OCI-LY3 (cell line): ENCODE data around the gene OPRL1.

Experiments
- H2AFZ ChIP-seq: fragments of 200-600, 300-600 bp; shearing (Covaris generic); 2 replicates; pipeline ENCODE4 v1.6.0; 2014; ENCODE audit warnings: antibody characterized with exemption, low read depth, low read length
- H3K27ac ChIP-seq: fragments of 200-600, 300-600 bp; sonication (generic); 2 replicates; pipeline ENCODE4 v1.5.1; 2014; ENCODE audit warnings: mild to moderate bottlenecking, low read length, moderate library complexity, mixed read lengths
- H3K27me3 ChIP-seq: fragments of 200-600, 300-600 bp; sonication (generic); 2 replicates; pipeline ENCODE4 v1.6.1; 2014; ENCODE audit warnings: low read depth, low read length, mixed read lengths
- H3K36me3 ChIP-seq: fragments of 200-600, 300-600 bp; sonication (generic); replicated peaks from 2 replicates; pipeline ENCODE3; 2014; ENCODE audit warnings: low read depth, low read length, mixed read lengths
- H3K4me1 ChIP-seq: fragments of 300-600, 200-600 bp; sonication (generic); 2 replicates; pipeline ENCODE4 v1.6.1; 2014; ENCODE audit warnings: low read length, mixed read lengths
- H3K4me2 ChIP-seq: fragments of 200-600, 300-600 bp; sonication (generic); 2 replicates; pipeline ENCODE4 v1.6.1; 2014; ENCODE audit warnings: low read length, mixed read lengths
- H3K4me3 ChIP-seq: fragments of 300-600, 200-600 bp; sonication (generic); 2 replicates; pipeline ENCODE4 v1.5.1; 2014; ENCODE audit warnings: antibody characterized with exemption, mild to moderate bottlenecking, low read length, moderate library complexity
- H3K79me2 ChIP-seq: fragments of 300-600, 200-600 bp; shearing (Covaris generic); 2 replicates; pipeline ENCODE4 v1.6.1; 2014; ENCODE audit warnings: mild to moderate bottlenecking, low read length, mixed read lengths
- H3K9ac ChIP-seq: fragments of 300-600, 200-600 bp; shearing (Covaris generic); 2 replicates; pipeline ENCODE4 v1.6.0; 2014; ENCODE audit warnings: mild to moderate bottlenecking, low read length, moderate library complexity
- H3K9me3 ChIP-seq: fragments of 200-600, 300-600 bp; shearing (Covaris generic); 2 replicates; pipeline ENCODE4 v1.6.1; 2014; ENCODE audit warnings: low read length, mixed read lengths; ENCODE audit not compliant: insufficient read depth
- H4K20me1 ChIP-seq: fragments of 200-600, 300-600 bp; sonication (generic); 2 replicates; pipeline ENCODE4 v1.6.1; 2016; ENCODE audit warnings: low read length, mixed read lengths; ENCODE audit not compliant: insufficient read depth
- CTCF ChIP-seq: fragments of 200-600, 300-600 bp; sonication (generic); IDR thresholded peaks from 2 replicates; pipeline ENCODE4 v1.5.1; 2014; ENCODE audit warnings: antibody characterized with exemption, low read length, low read depth
- EZH2phosphoT487 ChIP-seq: fragments of 200-600 bp; shearing (Covaris generic); IDR thresholded peaks from 2 replicates; pipeline ENCODE4 v1.6.1; 2018; ENCODE audit warnings: antibody characterized with exemption, mixed run types, low read depth

Gene OPRL1

GRCh38 chr20:64043768-64044167 is 36.1 kb upstream of the OPRL1 start:
- Histone ChIP-seq H3K4me3 (no peak overlapping the region), H3K27ac (no peak overlapping the region), H3K9me3 (no peaks in the 10 kb centered on the region), H3K27me3 (peaks cover 7% of the 10 kb centered on the region), H3K36me3 (no peaks in the 10 kb centered on the region), H2AFZ (no peak overlapping the region), H3K4me1 (peaks cover 27% of the 10 kb centered on the region), H3K9ac (no peak overlapping the region), H4K20me1 (no peaks in the 10 kb centered on the region), H3K79me2 (no peaks in the 10 kb centered on the region), H3K4me2 (no peak overlapping the region)
- no peak for TF ChIP-seq EZH2phosphoT487
- TF ChIP-seq CTCF, result no peak

GRCh38 chr20:64044484-64045247 is 35.2 kb upstream of the OPRL1 start:
- Histone ChIP-seq H4K20me1 (no peaks in the 10 kb centered on the region), H3K9me3 (no peaks in the 10 kb centered on the region), H3K27ac (no peak overlapping the region), H3K4me1 (peaks cover 22% of the 10 kb centered on the region), H3K79me2 (no peaks in the 10 kb centered on the region), H3K36me3 (no peaks in the 10 kb centered on the region), H3K4me3 (no peak overlapping the region), H2AFZ (no peak overlapping the region), H3K9ac (no peak overlapping the region), H3K4me2 (no peak overlapping the region), H3K27me3 (peaks cover 7% of the 10 kb centered on the region)
- TF ChIP-seq EZH2phosphoT487 (no peak), CTCF (no peak)

- Histone ChIP-seq H3K27ac (no peak overlapping the region), H4K20me1 (no peaks in the 10 kb centered on the region), H2AFZ (no peak overlapping the region), H3K27me3 (peaks cover 7% of the 10 kb centered on the region), H3K79me2 (no peaks in the 10 kb centered on the region), H3K4me3 (no peak overlapping the region), H3K9me3 (no peaks in the 10 kb centered on the region), H3K4me1 (peaks cover 14% of the 10 kb centered on the region), H3K9ac (no peak overlapping the region), H3K36me3 (no peaks in the 10 kb centered on the region), H3K4me2 (no peak overlapping the region)
- TF ChIP-seq CTCF (no peak), EZH2phosphoT487 (no peak)
These were observed 34.4 kb upstream of the OPRL1 start for GRCh38 chr20:64045346-64046011.

GRCh38 chr20:64047046-64047389 is 32.9 kb upstream of the OPRL1 start:
- H3K4me2 ChIP-seq, result no peak overlapping the region
- no peaks in the 10 kb centered on the region for H3K79me2 ChIP-seq
- no peak overlapping the region for H2AFZ ChIP-seq
- no peaks in the 10 kb centered on the region for H3K36me3 ChIP-seq
- no peak overlapping the region for H3K27ac ChIP-seq
- H3K4me1 ChIP-seq, result no peaks in the 10 kb centered on the region
- peaks cover 7% of the 10 kb centered on the region for H3K27me3 ChIP-seq
- no peaks in the 10 kb centered on the region for H4K20me1 ChIP-seq
- no peaks in the 10 kb centered on the region for H3K9me3 ChIP-seq
- no peak overlapping the region for H3K9ac ChIP-seq
- TF ChIP-seq CTCF, result no peak
- TF ChIP-seq EZH2phosphoT487, result no peak
- no peak overlapping the region for H3K4me3 ChIP-seq
